SJSA1 (cell line): ENCODE results near the gene NOS3. TPM values are rescaled to one million over a fixed set of nuclear protein-coding genes. Genes with fewer than 3 reads are reported as not detected.
A peak's percentile ranks its signal among the peaks of the same experiment; 100 is the strongest.

Experiments
- DNase-seq, 2 experiments: peaks; one replicate each; pipeline ENCODE4 v3.0.0-alpha.2; 2015 to 2020; ENCODE audit warnings: low spot score in 2 of 2, low read depth in 1 of 2
- H3K27ac ChIP-seq: fragments of 250-450 bp; sonication (Bioruptor Pico); 2 replicates; pipeline ENCODE4 v1.5.1; 2020; ENCODE audit warnings: mild to moderate bottlenecking, moderate library complexity
- H3K27me3 ChIP-seq: fragments of 250-450 bp; sonication (Bioruptor Pico); replicated peaks from 2 replicates; pipeline ENCODE4 v1.5.1; 2020; ENCODE audit warnings: mild to moderate bottlenecking, moderate library complexity
- H3K36me3 ChIP-seq: fragments of 250-450 bp; sonication (Bioruptor Pico); 2 replicates; pipeline ENCODE4 v1.5.1; 2020; ENCODE audit warnings: mild to moderate bottlenecking
- H3K4me1 ChIP-seq: fragments of 250-450 bp; sonication (Bioruptor Pico); replicated peaks from 2 replicates; pipeline ENCODE4 v1.6.1; 2021; ENCODE audit warnings: mild to moderate bottlenecking
- H3K4me3 ChIP-seq: fragments of 250-450 bp; sonication (Bioruptor Pico); 2 replicates; pipeline ENCODE4 v1.5.1; 2020; ENCODE audit warnings: mild to moderate bottlenecking
- H3K9me3 ChIP-seq: fragments of 250-450 bp; sonication (Bioruptor Pico); replicated peaks from 2 replicates; pipeline ENCODE4 v1.5.1; 2020; ENCODE audit warnings: mild to moderate bottlenecking
- total RNA-seq: library from RNA; depleted of rRNA; stranded (reverse); fragments of >200 nt; shearing (Covaris generic); gene quantifications from 2 replicates; pipeline ENCODE4 v1.2.3, GENCODE V29; 2014

NOS3 gene
- total RNA-seq, 1 experiment from 2014 or later: not detected

GRCh38 chr7:150999001-150999400 lies 8.2 kb downstream of the NOS3 start:
- Histone ChIP-seq H3K36me3 (no peaks in the 10 kb centered on the region), H3K4me3 (no peak overlapping the region), H3K27ac (no peak overlapping the region), H3K9me3 (no peaks in the 10 kb centered on the region), H3K27me3 (no peaks in the 10 kb centered on the region), H3K4me1 (peaks cover 7% of the 10 kb centered on the region)
- no peak for DNase-seq

GRCh38 chr7:150999497-151000230 lies 8.8 kb downstream of the NOS3 start:
- no peaks in the 10 kb centered on the region for H3K36me3 ChIP-seq
- H3K27ac ChIP-seq: no peak overlapping the region
- peaks cover 8% of the 10 kb centered on the region for H3K4me1 ChIP-seq
- H3K9me3 ChIP-seq: no peaks in the 10 kb centered on the region
- no peak for DNase-seq
- no peaks in the 10 kb centered on the region for H3K27me3 ChIP-seq
- no peak overlapping the region for H3K4me3 ChIP-seq

GRCh38 chr7:151000897-151001495 lies 10.2 kb downstream of the NOS3 start:
- no peak for DNase-seq
- no peaks in the 10 kb centered on the region for H3K36me3 ChIP-seq
- H3K27ac ChIP-seq: no peak overlapping the region

GRCh38 chr7:151001546-151001945 lies 10.7 kb downstream of the NOS3 start:
- no peaks in the 10 kb centered on the region for H3K36me3 ChIP-seq
- peaks cover 4% of the 10 kb centered on the region for H3K27me3 ChIP-seq
- no peaks in the 10 kb centered on the region for H3K9me3 ChIP-seq
- no peak overlapping the region for H3K4me3 ChIP-seq
- peaks cover 8% of the 10 kb centered on the region for H3K4me1 ChIP-seq
- no peak for DNase-seq
- no peak overlapping the region for H3K27ac ChIP-seq

More at GRCh38 chr7:151000897-151001495, 10.2 kb downstream of the NOS3 start:
- no peaks in the 10 kb centered on the region for H3K9me3 ChIP-seq
- H3K4me1 ChIP-seq: peaks cover 8% of the 10 kb centered on the region
- no peak overlapping the region for H3K4me3 ChIP-seq
- H3K27me3 ChIP-seq: peaks cover 4% of the 10 kb centered on the region

- peaks cover 1% of the 10 kb centered on the region; the same call in 1 of the 2 replicates for H3K9me3 ChIP-seq
These were observed 12.8 kb downstream of the NOS3 start for GRCh38 chr7:151003572-151003971.

GRCh38 chr7:151005566-151005965 lies 14.7 kb downstream of the NOS3 start:
- Histone ChIP-seq H3K27ac (no peak overlapping the region), H3K36me3 (no peaks in the 10 kb centered on the region), H3K4me1 (peaks cover 8% of the 10 kb centered on the region), H3K9me3 (peaks cover 5% of the 10 kb centered on the region; the same call in 1 of the 2 replicates), H3K4me3 (no peak overlapping the region), H3K27me3 (peaks cover 8% of the 10 kb centered on the region)
- DNase-seq: no peak

More at GRCh38 chr7:151003572-151003971, 12.8 kb downstream of the NOS3 start:
- Histone ChIP-seq H3K27ac (no peak overlapping the region), H3K36me3 (no peaks in the 10 kb centered on the region), H3K27me3 (peaks cover 8% of the 10 kb centered on the region), H3K4me3 (no peak overlapping the region), H3K4me1 (peaks cover 8% of the 10 kb centered on the region)
- DNase-seq: peak in 1 of 2 experiments; percentile 36

- peaks cover 9% of the 10 kb centered on the region for H3K4me1 ChIP-seq
- no peak overlapping the region for H3K27ac ChIP-seq
- H3K27me3 ChIP-seq: peaks cover 11% of the 10 kb centered on the region
- H3K36me3 ChIP-seq: no peaks in the 10 kb centered on the region
- H3K4me3 ChIP-seq: no peak overlapping the region
- H3K9me3 ChIP-seq: peaks cover 5% of the 10 kb centered on the region; the same call in 1 of the 2 replicates
- no peak for DNase-seq
These were observed 15.9 kb downstream of the NOS3 start for GRCh38 chr7:151006590-151007300.

GRCh38 chr7:151007469-151007898 lies 16.7 kb downstream of the NOS3 start:
- Histone ChIP-seq H3K9me3 (peaks cover 5% of the 10 kb centered on the region; the same call in 1 of the 2 replicates), H3K4me1 (peaks cover 16% of the 10 kb centered on the region), H3K27me3 (peaks cover 15% of the 10 kb centered on the region), H3K4me3 (no peak overlapping the region), H3K36me3 (no peaks in the 10 kb centered on the region), H3K27ac (no peak overlapping the region)
- DNase-seq: no peak

GRCh38 chr7:151008143-151008510 lies 17.3 kb downstream of the NOS3 start:
- Histone ChIP-seq H3K27ac (no peak overlapping the region), H3K27me3 (peaks cover 21% of the 10 kb centered on the region), H3K9me3 (peaks cover 5% of the 10 kb centered on the region; the same call in 1 of the 2 replicates), H3K4me1 (peaks cover 23% of the 10 kb centered on the region), H3K36me3 (no peaks in the 10 kb centered on the region), H3K4me3 (no peak overlapping the region)
- DNase-seq: no peak

- H3K4me3 ChIP-seq: no peak overlapping the region
- peaks cover 5% of the 10 kb centered on the region; the same call in 1 of the 2 replicates for H3K9me3 ChIP-seq
- peaks cover 24% of the 10 kb centered on the region for H3K27me3 ChIP-seq
- H3K27ac ChIP-seq: no peak overlapping the region
- peak; percentile 30 to 63 for DNase-seq
- H3K36me3 ChIP-seq: no peaks in the 10 kb centered on the region
- peaks cover 22% of the 10 kb centered on the region for H3K4me1 ChIP-seq
These were observed 17.9 kb downstream of the NOS3 start for GRCh38 chr7:151008511-151009323.

- no peak for DNase-seq
- Histone ChIP-seq H3K27ac (no peak overlapping the region), H3K4me3 (no peak overlapping the region), H3K36me3 (no peaks in the 10 kb centered on the region), H3K4me1 (peaks cover 24% of the 10 kb centered on the region), H3K27me3 (peaks cover 31% of the 10 kb centered on the region), H3K9me3 (peaks cover 5% of the 10 kb centered on the region; the same call in 1 of the 2 replicates)
These were observed 18.7 kb downstream of the NOS3 start for GRCh38 chr7:151009327-151010036.

GRCh38 chr7:151010037-151010306 lies 19.2 kb downstream of the NOS3 start:
- Histone ChIP-seq H3K9me3 (peaks cover 5% of the 10 kb centered on the region; the same call in 1 of the 2 replicates), H3K27ac (no peak overlapping the region), H3K36me3 (no peaks in the 10 kb centered on the region), H3K4me3 (no peak overlapping the region), H3K4me1 (peaks cover 24% of the 10 kb centered on the region), H3K27me3 (peaks cover 31% of the 10 kb centered on the region)
- no peak for DNase-seq
